ENCODE results near the gene SLC34A3.
A peak's percentile ranks its signal among the peaks of the same experiment; 100 is the strongest.
"Not testable (repeated sequence)": the region's sequence is repeated elsewhere in the genome, so short reads cannot be mapped to it uniquely, and the experiment has no call there.

SLC34A3 gene

DNA sequence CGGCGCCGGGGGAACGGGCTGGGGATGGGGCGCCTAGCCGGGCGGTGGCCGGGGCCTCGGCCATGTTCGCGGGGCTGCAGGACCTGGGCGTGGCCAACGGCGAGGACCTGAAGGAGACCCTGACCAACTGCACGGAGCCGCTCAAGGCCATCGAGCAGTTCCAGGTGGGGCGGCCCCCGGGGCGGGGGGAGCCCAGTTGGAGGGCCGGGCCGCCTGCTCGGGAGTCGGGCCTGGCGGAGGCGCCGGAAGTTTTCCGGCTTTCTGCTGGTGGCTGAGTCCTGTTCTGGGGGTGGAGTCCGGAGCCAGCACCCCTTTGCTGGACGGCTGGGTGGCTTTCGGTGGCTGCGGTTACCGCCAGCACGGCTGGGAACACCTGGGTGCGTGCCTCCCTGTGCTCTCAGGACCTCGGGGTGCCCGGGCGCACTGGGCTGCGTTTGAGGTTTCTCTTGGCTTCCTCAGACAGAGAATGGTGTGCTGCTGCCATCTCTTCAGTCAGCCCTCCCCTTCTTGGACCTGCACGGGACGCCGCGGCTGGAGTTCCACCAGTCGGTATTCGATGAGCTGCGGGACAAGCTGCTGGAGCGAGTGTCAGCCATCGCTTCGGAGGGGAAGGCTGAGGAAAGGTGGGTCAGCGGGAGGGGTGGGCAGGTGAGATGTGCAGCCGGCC is 24.9 kb downstream of the SLC34A3 start:
- DNase-seq (ENCODE audit: low spot score), result peak; percentile 61

DNA sequence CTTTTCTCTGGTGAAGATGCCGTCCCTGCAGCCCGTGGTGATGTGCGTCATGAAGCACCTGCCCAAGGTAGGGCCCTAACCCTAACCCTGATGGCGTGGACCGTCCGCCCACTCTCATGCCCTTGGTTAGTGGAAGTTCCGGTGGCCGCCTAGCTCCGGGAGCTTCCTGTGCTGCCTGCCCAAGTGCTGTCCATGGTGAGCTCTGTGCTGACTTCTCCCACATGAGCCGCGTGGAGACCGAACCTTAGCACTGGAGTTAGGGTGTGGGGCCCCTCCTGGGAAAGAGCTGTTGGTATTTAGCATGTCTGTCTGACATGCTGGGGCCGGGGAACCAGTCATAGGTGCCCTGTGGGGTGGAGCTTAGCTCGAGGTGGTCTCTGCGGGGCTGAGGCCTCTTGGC is 25.7 kb downstream of the SLC34A3 start:
- DNase-seq (ENCODE audit: low spot score), result no peak

DNA sequence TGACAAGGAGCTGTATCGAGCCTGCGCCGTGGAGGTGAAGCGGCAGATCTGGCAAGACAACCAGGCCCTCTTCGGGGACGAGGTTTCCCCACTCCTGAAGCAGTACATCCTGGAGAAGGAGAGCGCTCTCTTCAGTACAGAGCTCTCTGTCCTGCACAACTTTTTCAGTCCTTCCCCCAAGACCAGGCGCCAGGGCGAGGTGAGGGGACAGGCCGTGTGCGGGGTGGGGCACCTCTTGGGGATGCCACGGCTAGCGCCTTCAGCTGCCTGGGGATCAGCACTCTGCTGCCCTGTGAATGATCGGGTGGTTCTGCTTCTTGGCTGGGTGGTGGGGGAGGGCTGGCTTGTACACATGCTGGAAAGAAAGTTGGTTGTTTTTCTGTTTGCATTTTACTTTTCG is 26.2 kb downstream of the SLC34A3 start:
- no peak for DNase-seq (ENCODE audit: low spot score)

DNA sequence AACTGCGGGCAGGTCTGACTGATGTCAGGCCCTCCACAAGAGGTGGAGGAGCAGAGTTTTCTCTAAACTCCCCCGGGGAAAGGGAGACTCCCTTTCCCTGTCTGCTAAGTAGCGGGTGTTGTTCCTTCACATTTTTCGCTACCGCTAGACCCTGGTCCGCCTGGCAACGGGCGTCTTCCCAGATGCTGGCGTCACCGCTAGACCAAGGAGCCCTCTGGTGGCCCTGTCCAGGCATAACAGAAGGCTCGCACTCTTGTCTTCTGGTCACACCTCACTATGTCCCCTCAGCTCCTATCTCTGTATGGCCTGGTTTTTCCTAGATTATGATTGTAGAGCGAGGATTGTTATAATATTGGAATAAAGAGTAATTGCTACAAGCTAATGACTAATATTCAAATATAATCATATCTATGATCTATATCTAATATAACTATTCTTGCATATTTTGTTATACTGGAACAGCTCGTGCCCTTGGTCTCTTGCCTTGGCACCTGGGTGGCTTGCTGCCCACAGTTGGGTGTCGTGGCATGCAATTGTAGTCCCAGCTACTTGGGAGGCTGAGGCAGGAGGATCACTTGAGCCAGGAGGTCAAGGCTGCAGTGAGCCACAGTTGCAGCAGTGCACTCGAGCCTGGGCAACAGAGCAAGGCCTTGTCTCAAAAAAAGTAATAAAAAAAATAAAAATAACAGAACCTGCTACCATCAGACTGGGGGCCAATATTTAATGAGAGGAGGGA is 31.6 kb downstream of the SLC34A3 start:
- DNase-seq (ENCODE audit: low spot score), result not testable (repeated sequence)

DNA sequence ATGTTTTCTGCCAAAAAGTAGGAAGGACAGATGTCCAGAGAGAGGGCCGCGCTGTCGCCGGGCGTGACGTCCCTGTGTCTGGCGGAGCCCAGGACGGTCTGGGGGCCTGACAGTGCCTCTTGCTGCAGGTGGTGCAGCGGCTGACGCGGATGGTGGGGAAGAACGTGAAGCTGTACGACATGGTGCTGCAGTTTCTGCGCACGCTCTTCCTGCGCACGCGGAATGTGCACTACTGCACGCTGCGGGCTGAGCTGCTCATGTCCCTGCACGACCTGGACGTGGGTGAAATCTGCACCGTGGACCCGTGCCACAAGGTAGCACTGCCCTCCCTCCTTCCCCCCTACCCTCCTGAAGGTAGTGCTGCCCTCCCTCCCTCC is 32.2 kb downstream of the SLC34A3 start:
- no peak for DNase-seq (ENCODE audit: low spot score)

DNA sequence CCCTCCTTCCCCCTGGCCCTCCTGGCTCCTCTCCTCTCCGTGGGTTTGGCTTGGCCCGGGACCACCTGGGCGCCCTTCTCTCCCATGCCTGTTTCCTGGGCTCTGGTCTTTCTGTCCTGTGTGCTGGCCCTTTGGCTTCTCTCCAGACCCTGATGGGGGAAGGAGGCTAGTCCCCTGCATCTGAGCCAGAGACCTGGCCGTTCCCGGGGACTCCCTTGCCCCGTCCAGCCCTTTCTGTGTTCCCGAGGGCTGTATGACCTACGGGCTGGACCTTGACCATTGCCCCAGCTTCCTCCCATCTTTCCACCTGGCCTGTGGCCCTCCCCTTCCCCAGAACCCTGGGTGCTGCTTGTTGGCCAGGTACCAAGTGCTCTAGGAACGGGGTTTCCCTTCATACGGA is 32.8 kb downstream of the SLC34A3 start:
- DNase-seq (ENCODE audit: low spot score), result no peak

DNA sequence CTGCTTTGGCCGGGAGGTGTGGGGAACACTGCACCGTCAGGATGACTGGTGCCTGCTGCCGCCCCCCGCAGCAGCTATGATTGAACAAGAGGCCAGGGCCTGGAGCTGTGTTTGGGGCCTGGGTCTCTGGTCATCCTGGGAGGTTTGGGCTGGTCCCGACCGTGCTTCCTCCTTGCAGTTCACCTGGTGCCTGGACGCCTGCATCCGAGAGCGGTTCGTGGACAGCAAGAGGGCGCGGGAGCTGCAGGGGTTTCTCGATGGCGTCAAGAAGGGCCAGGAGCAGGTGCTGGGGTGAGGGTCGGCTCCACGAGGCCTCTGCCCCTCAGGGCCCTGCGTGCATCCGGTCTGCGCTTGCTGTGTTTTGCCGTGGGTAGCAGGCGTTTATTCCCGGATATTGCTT is 33.4 kb downstream of the SLC34A3 start:
- no peak for DNase-seq (ENCODE audit: low spot score)

DNA sequence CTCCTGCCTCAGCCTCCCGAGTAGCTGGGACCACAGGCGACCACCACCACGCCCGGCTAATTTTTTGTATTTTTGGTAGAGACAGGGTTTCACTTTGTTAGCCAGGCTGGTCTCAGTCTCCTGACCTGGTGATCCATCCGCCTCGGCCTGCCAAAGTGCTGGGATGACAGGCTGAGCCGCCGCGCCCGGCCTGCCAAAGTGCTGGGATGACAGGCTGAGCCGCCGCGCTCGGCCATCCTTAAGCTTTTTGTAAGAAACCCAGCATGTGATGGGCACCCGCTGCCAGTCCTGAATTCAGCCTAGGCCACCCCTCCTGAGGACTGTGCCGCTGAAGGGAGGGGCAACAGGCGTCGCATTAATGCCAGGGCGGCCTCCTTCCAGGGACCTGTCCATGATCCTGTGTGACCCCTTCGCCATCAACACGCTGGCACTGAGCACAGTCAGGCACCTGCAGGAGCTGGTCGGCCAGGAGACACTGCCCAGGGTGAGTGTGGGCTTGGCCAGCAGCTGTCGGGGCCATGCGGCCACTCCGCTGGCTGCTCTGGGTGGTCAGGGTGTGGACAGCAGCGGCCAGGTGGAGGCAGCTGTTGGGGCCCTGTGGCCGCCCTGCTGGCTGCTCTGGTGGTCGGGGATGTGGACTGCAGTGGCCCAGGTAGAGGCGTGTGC is 34.9 kb downstream of the SLC34A3 start:
- DNase-seq (ENCODE audit: low spot score), result no peak

DNA sequence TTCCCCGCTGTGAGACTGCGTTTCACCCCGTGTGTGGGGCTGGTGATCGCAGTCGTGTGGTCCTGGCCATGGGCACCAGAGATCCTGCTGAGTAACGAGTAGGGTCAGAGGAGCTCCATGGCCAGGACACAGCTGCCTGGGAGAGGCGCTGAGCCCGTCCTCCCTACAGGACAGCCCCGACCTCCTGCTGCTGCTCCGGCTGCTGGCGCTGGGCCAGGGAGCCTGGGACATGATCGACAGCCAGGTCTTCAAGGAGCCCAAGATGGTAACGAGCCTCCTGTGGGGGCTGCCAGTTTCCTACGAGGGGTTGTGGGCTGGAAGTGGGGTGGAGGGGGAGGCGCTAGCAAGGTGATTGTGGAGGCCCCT is 35.4 kb downstream of the SLC34A3 start:
- DNase-seq (ENCODE audit: low spot score), result no peak

DNA sequence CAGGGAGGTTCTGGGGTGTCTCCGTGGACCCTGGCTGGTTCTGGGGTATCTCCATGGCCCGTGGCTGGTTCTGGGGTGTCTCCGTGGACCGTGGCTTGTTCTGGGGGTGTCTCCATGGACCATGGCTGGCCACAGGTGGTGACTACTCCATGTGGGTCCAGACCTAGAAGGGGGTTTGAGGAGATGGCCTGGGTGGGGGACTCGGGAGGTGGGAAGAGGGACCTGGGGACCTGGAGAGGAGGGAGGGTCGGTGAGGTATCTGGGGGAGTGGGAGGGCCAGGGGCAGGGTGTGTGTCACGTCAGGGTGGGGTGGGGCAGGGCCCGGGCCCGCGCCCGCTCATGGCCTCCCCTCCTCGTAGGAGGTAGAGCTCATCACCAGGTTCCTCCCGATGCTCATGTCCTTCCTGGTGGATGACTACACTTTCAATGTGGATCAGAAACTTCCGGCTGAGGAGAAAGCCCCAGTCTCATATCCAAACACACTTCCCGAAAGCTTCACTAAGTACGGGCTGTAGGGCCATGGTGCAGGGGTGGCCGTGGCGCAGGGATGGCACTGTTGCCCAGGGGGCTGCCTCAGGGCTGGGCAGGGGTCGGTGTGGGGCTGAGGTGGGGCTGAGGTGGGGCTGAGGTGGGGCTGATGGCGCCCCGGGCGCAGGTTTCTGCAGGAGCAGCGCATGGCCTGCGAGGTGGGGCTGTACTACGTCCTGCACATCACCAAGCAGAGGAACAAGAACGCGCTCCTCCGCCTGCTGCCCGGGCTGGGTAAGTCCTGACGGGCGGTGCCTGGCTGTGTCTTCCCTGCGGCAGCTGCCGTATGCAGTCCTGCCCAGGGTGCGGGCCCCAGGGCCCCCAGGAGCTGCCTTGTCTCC is 36.1 kb downstream of the SLC34A3 start:
- no peak for DNase-seq (ENCODE audit: low spot score)

DNA sequence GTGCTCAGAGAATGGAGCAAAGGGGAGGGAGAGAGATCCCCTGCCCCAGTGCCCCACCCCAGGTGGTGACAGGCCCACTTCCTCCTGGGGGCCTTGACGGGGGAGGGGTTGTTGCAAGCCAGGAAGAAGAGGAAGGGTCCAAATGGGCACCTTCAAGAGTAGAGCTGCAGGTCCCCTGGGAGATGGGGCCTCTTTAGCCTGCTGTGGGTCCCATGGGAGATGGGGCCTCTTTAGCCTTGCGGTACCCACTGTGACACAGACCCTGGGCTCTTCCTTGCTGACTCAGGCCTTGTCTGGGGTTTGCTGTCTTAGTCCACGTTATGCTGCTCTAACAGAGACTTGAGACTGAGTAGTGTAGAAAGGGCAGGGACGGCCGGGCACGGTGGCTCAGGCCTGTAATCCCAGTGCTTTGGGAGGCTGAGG is 37.2 kb downstream of the SLC34A3 start:
- DNase-seq (ENCODE audit: low spot score), result peak; percentile 91

DNA sequence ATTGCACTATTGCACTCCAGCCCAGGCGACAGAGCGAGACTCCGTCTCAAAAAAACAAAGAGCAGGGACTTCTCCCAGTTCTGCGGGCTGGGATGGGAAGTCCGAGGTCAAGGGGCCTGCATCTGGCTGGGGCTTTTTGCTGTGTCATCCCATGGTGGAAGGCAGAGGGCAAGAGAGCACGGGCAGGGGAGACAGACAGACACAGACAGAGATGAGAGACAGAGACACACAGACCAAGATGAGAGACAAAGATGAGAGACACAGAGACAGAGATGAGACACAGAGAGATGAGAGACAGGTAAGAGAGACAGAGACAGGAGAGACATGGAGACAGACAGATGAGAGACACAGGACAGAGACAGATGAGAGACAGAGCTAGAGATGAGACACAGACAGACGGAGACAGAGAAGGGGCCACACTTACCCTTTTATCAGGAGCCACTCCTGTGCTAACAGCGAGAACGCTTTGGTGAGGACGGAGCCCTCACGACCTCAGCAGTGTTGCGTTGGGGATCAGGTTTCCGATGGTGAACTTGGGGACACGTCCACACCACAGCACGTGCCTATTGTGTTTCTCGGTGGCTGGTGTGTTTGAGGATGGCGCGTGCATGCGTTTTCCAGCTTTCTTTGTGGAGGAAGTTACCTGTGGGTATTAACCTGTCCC is 38.0 kb downstream of the SLC34A3 start:
- DNase-seq (ENCODE audit: low spot score), result no peak

DNA sequence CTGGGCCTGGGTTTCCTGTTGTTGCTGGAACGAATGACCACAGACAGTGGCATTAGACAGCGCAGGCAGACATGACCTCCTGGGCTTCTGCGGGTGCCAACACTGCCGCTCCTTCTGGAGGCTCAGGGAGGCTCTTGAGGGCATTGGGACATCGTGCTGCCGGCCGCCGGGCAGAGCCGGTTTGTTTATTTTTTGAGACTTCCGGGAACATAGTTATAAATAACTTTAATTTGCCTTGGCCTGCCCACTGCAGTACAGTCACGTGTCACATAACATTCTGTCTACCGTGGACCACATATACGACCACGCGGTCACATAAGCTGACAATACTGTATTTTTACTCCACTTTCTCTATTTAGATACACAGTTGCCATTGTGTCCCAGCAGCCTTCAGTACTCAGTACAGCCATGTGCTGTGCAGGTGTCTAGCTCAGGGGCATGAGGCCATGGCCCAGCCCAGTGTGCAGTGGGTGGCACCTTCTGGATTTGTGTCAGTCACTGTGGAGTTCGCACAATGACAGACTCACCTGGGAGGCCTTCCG is 38.6 kb downstream of the SLC34A3 start:
- DNase-seq (ENCODE audit: low spot score), result peak; percentile 84

DNA sequence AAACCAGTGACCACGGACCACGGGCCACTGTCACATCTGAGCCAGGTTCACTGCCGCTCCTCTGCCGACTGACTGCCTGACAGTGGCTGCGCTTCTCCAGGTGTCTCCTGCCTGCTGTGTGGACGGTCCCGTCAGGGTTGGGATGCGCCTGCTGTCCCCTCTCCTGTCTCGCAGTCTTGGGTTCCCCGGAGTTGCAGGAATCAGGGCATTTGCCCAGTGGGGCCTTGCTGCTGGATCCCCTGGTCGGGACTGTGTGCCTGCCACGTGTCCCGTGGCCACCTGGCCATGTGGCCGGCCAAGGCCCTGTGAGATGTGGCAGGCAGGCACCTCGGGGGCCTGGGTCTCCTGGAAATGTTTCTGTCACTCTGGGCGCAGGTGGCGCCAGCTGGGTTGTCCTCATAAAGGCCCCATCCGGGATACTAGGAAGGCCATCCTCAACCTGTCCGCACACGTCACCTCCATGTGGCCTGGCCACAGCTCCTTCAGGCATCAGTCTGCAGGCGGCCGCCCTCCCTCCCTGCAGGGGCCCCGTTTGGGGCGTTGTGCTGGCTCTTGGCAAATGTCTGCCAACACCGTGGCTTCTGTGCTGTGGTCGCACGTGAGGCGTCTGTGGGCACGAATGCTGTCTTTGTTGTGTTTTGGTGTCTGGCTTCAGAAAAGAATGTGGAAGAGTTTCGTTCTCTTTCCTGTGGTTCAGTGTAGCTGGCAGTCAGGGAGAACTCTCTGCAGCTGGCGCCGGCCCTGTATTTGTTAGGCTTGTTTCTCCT is 40.4 kb downstream of the SLC34A3 start:
- DNase-seq (ENCODE audit: low spot score), result no peak

DNA sequence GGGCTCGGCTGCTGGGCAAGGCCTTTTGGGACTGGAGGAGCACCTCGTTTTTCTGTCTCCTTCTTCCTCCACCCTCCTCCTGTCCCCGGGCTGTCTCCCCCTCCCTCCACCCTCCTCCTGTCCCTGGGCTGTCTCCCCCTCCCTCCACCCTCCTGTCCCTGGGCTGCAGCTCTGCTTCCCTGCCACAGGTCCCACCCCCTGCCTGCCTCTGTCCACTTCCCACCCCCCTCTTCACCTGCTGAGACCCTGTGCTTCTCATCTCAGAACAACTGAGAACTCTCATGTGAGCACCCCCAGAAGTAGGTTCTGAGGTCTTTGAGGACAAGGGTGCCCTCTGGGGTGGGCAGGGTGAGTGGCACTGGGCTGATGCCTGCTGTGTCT is 41.0 kb downstream of the SLC34A3 start:
- DNase-seq (ENCODE audit: low spot score), result no peak

DNA sequence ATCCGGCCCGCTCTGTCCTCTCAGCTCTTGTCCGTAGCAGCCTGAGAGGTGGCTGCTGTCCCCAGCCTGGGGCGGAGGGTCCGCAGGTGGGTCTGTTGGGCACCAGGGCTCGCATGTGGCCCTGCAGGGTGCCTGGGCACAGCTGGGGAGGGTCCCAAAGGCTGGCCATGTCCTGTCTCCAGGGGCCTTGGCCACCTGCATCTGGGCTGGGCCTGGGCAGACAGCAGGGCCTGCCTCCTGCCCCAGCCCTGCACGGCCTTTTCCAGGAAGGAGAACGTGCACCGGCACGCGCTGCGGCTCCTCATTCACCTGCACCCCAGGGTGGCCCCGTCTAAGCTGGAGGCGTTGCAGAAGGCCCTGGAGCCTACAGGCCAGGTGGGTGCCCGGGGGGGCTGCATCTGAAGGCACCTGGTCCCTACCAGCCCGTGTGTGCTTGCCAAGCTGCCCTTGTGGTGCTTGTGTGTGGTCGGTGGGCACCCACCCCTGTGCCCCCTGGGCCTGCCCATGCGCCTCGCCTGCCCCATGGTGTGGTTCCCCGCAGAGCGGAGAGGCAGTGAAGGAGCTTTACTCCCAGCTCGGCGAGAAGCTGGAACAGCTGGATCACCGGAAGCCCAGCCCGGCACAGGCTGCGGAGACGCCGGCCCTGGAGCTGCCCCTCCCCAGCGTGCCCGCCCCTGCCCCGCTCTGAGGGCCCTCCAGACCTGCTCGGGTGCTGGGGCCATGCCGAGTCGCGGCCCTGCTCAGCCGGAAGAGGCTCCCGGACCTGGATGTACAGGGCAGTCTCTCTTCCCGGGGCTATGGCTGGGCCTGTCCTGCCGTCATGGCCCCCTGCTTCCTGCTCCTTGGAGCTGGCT is 41.8 kb downstream of the SLC34A3 start:
- no peak for DNase-seq (ENCODE audit: low spot score)

DNA sequence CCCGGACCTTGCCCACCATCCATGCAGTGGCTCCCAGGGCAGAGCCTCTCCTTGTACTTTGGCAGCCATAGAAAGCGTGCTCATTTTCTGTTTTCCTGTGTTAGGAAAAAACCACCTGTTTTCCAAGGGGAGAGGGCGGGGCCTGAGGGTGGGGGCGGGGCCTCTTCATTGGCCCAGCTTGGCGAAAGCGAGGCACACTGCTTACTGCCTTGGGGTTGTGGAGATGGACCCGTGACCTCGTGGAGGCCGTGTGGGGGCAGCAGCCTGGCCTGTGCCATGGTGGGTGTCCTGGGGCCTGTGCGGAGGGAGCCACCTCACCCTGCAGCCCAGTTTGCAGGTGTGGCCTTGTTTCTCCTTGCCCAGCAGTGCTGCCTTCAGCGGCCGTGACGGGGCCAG is 42.4 kb downstream of the SLC34A3 start:
- DNase-seq (ENCODE audit: low spot score), result no peak

DNA sequence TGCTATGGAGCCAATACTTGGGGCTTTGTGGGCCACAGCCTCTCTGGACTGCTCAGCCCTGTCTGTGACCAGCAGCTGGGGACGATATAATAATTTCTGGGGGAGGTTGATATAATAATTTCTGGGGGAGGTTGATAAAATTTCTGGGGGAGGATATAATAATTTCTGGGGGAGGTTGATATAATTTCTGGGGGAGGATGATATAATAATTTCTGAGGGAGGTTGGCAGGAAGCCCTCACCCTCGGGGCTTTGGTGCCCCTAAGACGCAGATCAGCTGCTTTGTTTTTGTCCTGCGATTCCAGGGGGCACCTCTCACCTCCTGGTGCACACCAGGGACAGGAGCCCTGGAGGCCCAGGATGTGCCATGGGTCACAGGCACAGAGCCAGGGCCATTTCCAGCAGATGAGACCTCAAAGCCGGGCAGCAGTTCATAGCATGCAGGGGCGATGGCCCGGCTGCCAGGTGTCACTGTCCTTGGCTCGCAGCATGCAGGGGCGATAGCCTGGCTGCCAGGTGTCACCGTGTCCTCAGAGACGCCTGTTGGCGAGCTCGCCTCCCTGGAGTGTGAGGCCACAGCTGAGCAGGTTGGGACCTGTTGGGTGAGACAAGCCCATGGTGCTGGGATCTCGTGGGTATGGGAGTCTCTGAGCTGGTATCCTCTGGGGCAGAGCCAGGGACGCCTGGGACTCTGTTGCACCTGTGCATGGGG is 43.1 kb downstream of the SLC34A3 start:
- DNase-seq (ENCODE audit: low spot score), result peak; percentile 68

DNA sequence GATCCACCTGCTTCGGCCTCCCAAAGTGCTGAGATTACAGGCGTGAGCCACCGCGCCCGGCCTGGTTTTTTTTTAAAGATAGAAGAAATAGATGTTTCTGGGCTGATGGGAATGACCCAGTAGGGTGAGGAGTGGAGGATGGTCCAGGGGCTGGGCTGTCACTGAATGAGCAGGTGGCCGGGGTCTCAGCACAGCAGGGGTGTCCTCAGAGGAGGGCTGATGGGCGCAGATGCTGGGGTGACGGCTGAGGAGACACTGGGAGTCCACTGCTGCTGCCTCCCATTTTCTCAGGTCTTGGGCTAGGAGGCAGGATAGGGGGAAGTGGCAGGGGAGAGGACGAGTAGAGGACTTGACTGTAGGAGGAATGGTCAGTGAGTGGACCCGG is 44.5 kb downstream of the SLC34A3 start:
- no peak for DNase-seq (ENCODE audit: low spot score)
